C4-2B (cell line): ENCODE measurements around the gene GJC1.

ENCODE experiments used
- H3K27ac ChIP-seq: fragments of 450-650 bp; 2 replicates; pipeline ENCODE4 v1.5.1; 2017
- CTCF ChIP-seq: fragments of 450-650 bp; conservative IDR thresholded peaks from 2 replicates; pipeline ENCODE4 v1.5.1; 2017; ENCODE audit warnings: mild to moderate bottlenecking
- ZFX ChIP-seq: fragments of 450-650 bp; IDR thresholded peaks from 2 replicates; pipeline ENCODE4 v1.6.1; 2017

Gene GJC1

GRCh38 chr17:44780161-44780560 is 49.9 kb downstream of the GJC1 start:
- no peak for TF ChIP-seq ZFX
- TF ChIP-seq CTCF = no peak
- H3K27ac ChIP-seq = no peak overlapping the region

GRCh38 chr17:44779211-44780025 is 50.7 kb downstream of the GJC1 start:
- peak overlapping the region; percentile 17 for H3K27ac ChIP-seq

GRCh38 chr17:44778656-44779210 is 51.4 kb downstream of the GJC1 start:
- TF ChIP-seq ZFX = no peak
- TF ChIP-seq CTCF = 0 out of 2 replicates have a peak, but pooled peaks have one; percentile 67

More at GRCh38 chr17:44779211-44780025, 50.7 kb downstream of the GJC1 start:
- TF ChIP-seq ZFX (no peak), CTCF (peak; percentile 98)

GRCh38 chr17:44777394-44778348 is 52.4 kb downstream of the GJC1 start:
- no peak for TF ChIP-seq ZFX
- no peak overlapping the region for H3K27ac ChIP-seq

More at GRCh38 chr17:44778656-44779210, 51.4 kb downstream of the GJC1 start:
- H3K27ac ChIP-seq = peak overlapping the region; percentile 17; the same call in 1 of the 2 replicates

- TF ChIP-seq CTCF = no peak
- no peak for TF ChIP-seq ZFX
These were observed 53.3 kb downstream of the GJC1 start for GRCh38 chr17:44776628-44777393.

GRCh38 chr17:44775838-44776621 is 54.1 kb downstream of the GJC1 start:
- peak overlapping the region; percentile 71 for H3K27ac ChIP-seq

More at GRCh38 chr17:44776628-44777393, 53.3 kb downstream of the GJC1 start:
- peak overlapping the region; percentile 71 for H3K27ac ChIP-seq

More at GRCh38 chr17:44775838-44776621, 54.1 kb downstream of the GJC1 start:
- TF ChIP-seq ZFX (no peak), CTCF (no peak)
